HL-60 (cell line): ENCODE results near the gene UNC80.

Source experiments
- DNase-seq, 2 experiments: peaks; one replicate each; pipeline ENCODE4 v3.0.0-alpha.2; 2010 to 2020; ENCODE audit warnings: low read depth in 1 of 2, low spot score in 1 of 2
- H3K27ac ChIP-seq: fragments of 250-450 bp; sonication (Bioruptor Pico); replicated peaks from 2 replicates; pipeline ENCODE4 v1.5.1; 2020; ENCODE audit warnings: mild to moderate bottlenecking, moderate library complexity
- H3K27me3 ChIP-seq: fragments of 250-450 bp; sonication (Bioruptor Pico); 2 replicates; pipeline ENCODE4 v1.5.1; 2021; ENCODE audit warnings: mild to moderate bottlenecking, moderate library complexity; ENCODE audit not compliant: insufficient read depth, poor library complexity, severe bottlenecking
- H3K4me3 ChIP-seq: replicated peaks from 2 replicates; pipeline ENCODE4 v1.5.1; 2011; ENCODE audit warnings: mild to moderate bottlenecking, control low read depth, low read length; ENCODE audit not compliant: insufficient read depth
- GABPA ChIP-seq: IDR thresholded peaks from 2 replicates; pipeline ENCODE4 v1.6.1; 2012; ENCODE audit warnings: low read depth
- POLR2AphosphoS5 ChIP-seq: IDR thresholded peaks from 2 replicates; pipeline ENCODE4 v1.6.1; 2012; ENCODE audit warnings: low read depth
- SPI1 ChIP-seq: IDR thresholded peaks from 2 replicates; pipeline ENCODE4 v1.6.1; 2012; ENCODE audit warnings: low read depth, mild to moderate bottlenecking, borderline replicate concordance
- TF ChIP-seq, protein P1 (sequence below): IDR thresholded peaks from 2 replicates; pipeline ENCODE4 v1.6.1; 2012; ENCODE audit warnings: low read depth; ENCODE audit not compliant: insufficient replicate concordance
- TF ChIP-seq, protein P2 (sequence below): IDR thresholded peaks from one replicate; pipeline ENCODE4 v1.5.1; 2011; ENCODE audit warnings: low read length, control low read depth, inconsistent platforms; ENCODE audit not compliant: insufficient read depth

UNC80 gene

DNA sequence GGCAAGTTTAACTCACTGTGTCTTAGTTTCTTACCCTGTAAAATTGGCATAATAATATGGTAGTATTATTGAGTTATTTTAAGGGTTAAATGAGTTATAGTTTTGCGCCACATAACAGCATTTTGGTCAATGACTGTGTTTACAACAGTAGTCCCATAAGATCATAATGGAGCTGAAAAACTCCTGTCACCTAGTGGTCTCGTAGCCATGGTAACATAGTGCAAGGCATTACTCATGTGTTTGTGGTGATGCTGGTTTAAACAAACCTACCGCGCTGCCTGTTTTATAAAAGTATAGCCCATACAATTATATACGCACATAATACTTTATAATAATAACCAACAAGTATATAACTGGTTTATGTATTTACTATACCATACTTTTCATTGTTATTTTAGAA, 15.8 kb downstream of the UNC80 start:
- no peak for DNase-seq
- TF ChIP-seq, protein P1, sequence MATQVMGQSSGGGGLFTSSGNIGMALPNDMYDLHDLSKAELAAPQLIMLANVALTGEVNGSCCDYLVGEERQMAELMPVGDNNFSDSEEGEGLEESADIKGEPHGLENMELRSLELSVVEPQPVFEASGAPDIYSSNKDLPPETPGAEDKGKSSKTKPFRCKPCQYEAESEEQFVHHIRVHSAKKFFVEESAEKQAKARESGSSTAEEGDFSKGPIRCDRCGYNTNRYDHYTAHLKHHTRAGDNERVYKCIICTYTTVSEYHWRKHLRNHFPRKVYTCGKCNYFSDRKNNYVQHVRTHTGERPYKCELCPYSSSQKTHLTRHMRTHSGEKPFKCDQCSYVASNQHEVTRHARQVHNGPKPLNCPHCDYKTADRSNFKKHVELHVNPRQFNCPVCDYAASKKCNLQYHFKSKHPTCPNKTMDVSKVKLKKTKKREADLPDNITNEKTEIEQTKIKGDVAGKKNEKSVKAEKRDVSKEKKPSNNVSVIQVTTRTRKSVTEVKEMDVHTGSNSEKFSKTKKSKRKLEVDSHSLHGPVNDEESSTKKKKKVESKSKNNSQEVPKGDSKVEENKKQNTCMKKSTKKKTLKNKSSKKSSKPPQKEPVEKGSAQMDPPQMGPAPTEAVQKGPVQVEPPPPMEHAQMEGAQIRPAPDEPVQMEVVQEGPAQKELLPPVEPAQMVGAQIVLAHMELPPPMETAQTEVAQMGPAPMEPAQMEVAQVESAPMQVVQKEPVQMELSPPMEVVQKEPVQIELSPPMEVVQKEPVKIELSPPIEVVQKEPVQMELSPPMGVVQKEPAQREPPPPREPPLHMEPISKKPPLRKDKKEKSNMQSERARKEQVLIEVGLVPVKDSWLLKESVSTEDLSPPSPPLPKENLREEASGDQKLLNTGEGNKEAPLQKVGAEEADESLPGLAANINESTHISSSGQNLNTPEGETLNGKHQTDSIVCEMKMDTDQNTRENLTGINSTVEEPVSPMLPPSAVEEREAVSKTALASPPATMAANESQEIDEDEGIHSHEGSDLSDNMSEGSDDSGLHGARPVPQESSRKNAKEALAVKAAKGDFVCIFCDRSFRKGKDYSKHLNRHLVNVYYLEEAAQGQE: no peak
- TF ChIP-seq POLR2AphosphoS5: no peak
- TF ChIP-seq GABPA: no peak
- TF ChIP-seq SPI1: no peak
- TF ChIP-seq, protein P2, sequence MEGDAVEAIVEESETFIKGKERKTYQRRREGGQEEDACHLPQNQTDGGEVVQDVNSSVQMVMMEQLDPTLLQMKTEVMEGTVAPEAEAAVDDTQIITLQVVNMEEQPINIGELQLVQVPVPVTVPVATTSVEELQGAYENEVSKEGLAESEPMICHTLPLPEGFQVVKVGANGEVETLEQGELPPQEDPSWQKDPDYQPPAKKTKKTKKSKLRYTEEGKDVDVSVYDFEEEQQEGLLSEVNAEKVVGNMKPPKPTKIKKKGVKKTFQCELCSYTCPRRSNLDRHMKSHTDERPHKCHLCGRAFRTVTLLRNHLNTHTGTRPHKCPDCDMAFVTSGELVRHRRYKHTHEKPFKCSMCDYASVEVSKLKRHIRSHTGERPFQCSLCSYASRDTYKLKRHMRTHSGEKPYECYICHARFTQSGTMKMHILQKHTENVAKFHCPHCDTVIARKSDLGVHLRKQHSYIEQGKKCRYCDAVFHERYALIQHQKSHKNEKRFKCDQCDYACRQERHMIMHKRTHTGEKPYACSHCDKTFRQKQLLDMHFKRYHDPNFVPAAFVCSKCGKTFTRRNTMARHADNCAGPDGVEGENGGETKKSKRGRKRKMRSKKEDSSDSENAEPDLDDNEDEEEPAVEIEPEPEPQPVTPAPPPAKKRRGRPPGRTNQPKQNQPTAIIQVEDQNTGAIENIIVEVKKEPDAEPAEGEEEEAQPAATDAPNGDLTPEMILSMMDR: no peak
- Histone ChIP-seq H3K4me3 (no peak overlapping the region), H3K27me3 (peaks cover 3% of the 10 kb centered on the region), H3K27ac (no peak overlapping the region)

DNA sequence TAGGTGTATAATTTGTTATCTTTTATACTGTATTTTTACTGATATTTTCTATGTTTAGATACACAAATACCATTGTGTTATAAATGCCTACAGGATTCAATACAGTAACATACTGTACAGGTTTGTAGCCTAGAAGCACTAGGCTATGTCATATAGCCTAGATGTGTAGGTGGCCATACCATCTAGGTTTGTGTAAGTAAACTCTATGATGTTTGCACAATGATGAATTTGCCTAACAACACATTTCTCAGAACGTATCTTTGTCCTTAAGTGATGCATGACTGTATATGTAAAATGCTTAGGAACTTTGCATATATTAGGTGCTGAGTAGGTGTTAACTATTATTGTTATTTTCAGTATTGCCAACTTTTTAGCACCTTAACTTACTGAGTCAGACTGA, 17.3 kb downstream of the UNC80 start:
- H3K27ac ChIP-seq: no peak overlapping the region
- no peak for DNase-seq
- H3K4me3 ChIP-seq: no peak overlapping the region
- peaks cover 3% of the 10 kb centered on the region for H3K27me3 ChIP-seq
- TF ChIP-seq, protein P1: no peak

DNA sequence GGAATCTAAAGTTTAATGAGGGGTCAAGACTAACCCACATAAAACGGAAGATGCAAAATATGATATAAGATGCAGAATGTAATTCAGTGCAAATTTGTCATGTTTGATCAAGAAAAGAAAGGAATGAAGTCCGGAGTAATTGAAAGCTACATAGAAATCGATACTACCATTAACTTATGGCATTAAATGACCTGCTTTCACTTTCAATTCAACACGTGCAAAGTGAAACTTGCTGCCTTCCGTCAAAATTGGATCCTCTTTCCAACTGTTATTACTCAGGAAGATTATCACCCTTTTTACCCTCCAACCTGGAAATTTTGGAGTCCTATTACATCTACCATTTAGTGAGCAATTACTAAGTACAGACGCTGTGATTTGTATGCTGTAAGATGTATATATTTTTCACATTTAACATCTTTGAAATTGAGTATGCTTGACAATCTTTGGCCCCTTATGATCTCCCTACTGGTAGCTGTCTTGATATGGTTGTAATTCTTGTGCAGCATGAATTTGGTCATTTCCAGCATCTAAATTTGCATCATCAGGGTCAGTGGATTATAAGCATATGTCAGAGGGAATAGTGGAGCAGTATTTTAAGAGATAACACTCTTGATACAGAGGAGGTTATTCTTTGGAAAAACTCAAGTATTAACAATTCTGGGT, 18.6 kb downstream of the UNC80 start:
- Histone ChIP-seq H3K27me3 (peaks cover 3% of the 10 kb centered on the region), H3K4me3 (no peak overlapping the region), H3K27ac (no peak overlapping the region)
- no peak for DNase-seq
- TF ChIP-seq, protein P2: no peak
- TF ChIP-seq, protein P1: no peak

DNA sequence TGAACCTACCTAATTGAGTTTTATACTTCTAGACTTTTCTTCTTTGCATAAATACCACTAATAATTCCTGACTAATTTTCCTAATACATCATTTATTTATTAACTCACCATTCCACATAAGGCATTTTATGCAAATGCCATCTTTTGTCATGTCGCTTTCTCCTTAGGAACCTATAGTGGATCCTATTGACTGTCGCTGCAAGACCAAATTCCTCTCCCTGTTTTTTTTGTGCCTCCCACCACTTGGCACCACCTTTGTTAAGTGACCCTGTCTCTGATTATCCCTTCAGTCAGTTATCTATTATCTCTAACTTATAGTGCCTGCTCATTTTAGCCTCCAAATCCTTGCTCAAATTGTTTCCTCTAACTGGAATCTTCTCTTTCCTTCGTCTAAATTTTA, 19.5 kb downstream of the UNC80 start:
- Histone ChIP-seq H3K27ac (no peak overlapping the region), H3K4me3 (no peak overlapping the region), H3K27me3 (peaks cover 2% of the 10 kb centered on the region)
- TF ChIP-seq POLR2AphosphoS5 (no peak), GABPA (no peak), SPI1 (no peak)
- TF ChIP-seq, protein P2: no peak
- TF ChIP-seq, protein P1: no peak
- DNase-seq: no peak
